Stimulated activated naive CD4-positive, alpha-beta T cell treated with Interleukin-2 at 50 U/mL for 16 hours (primary cell): Measurements from ENCODE around the gene MRTFA.
"Not testable (repeated sequence)": the region's sequence is repeated elsewhere in the genome, so short reads cannot be mapped to it uniquely, and the experiment has no call there.

Experiments
- DNase-seq: peaks from one replicate; lab custom pipeline; 2025; lab: John Stamatoyannopoulos, UW

The MRTFA gene

GRCh38 chr22:40394607-40395006, 241.9 kb downstream of the MRTFA start:
- DNase-seq = no peak

- DNase-seq = no peak
These were observed 243.9 kb downstream of the MRTFA start for GRCh38 chr22:40392618-40393017.

- DNase-seq = no peak
These were observed 245.1 kb downstream of the MRTFA start for GRCh38 chr22:40391417-40391816.

GRCh38 chr22:40388231-40388630, 248.3 kb downstream of the MRTFA start:
- DNase-seq = no peak

- DNase-seq = no peak
These were observed 248.8 kb downstream of the MRTFA start for GRCh38 chr22:40387746-40388145.

- no peak for DNase-seq
These were observed 251.3 kb downstream of the MRTFA start for GRCh38 chr22:40385036-40385782.

GRCh38 chr22:40383905-40384304, 252.6 kb downstream of the MRTFA start:
- DNase-seq = no peak

- no peak for DNase-seq
These were observed 255.1 kb downstream of the MRTFA start for GRCh38 chr22:40381461-40381860.

- not testable (repeated sequence) for DNase-seq
These were observed 258.1 kb downstream of the MRTFA start for GRCh38 chr22:40378448-40378847.

GRCh38 chr22:40377931-40378330, 258.6 kb downstream of the MRTFA start:
- DNase-seq = no peak

GRCh38 chr22:40376149-40376548, 260.4 kb downstream of the MRTFA start:
- DNase-seq = no peak

- DNase-seq = no peak
These were observed 262.0 kb downstream of the MRTFA start for GRCh38 chr22:40374567-40374966.

GRCh38 chr22:40368836-40369235, 267.7 kb downstream of the MRTFA start:
- DNase-seq = no peak

- DNase-seq = no peak
These were observed 268.5 kb downstream of the MRTFA start for GRCh38 chr22:40368016-40368415.

GRCh38 chr22:40367342-40367741, 269.2 kb downstream of the MRTFA start:
- DNase-seq = no peak

GRCh38 chr22:40366068-40366467, 270.5 kb downstream of the MRTFA start:
- no peak for DNase-seq

GRCh38 chr22:40364431-40364830, 272.1 kb downstream of the MRTFA start:
- DNase-seq = no peak

- DNase-seq = no peak
These were observed 273.5 kb downstream of the MRTFA start for GRCh38 chr22:40363059-40363458.

- DNase-seq = no peak
These were observed 275.4 kb downstream of the MRTFA start for GRCh38 chr22:40361100-40361499.
